ENCODE measurements around the gene TRIM75. TPM values are rescaled to one million over a fixed set of nuclear protein-coding genes. Genes with fewer than 3 reads are reported as not detected.

Gene TRIM75
- not detected for total RNA-seq

DNA sequence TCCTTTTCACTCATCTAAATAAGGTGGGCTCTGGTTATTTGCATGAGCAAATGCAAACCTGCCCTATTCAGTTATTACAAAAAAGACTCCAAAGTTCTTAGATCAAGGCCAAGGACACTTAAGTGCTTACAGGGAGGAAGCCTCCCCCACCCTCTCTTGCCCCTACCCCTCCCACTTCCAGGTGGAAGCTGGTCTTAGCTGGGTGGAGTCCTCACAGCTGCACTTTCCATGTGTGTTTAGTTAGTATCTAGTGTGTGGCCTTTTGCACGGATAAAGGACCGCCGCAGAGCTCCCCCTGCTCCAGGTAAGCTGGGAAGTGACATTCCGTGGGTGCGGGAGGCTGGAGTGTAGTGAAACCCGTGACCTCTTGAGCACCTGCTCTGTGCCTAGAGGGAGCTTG, at the start of gene TRIM75:
TRIM75 (plus strand) TSS at position 222 of the 400 bp plus-strand sequence. CDS start 5,282 bp downstream, outside the sequence.

DNA sequence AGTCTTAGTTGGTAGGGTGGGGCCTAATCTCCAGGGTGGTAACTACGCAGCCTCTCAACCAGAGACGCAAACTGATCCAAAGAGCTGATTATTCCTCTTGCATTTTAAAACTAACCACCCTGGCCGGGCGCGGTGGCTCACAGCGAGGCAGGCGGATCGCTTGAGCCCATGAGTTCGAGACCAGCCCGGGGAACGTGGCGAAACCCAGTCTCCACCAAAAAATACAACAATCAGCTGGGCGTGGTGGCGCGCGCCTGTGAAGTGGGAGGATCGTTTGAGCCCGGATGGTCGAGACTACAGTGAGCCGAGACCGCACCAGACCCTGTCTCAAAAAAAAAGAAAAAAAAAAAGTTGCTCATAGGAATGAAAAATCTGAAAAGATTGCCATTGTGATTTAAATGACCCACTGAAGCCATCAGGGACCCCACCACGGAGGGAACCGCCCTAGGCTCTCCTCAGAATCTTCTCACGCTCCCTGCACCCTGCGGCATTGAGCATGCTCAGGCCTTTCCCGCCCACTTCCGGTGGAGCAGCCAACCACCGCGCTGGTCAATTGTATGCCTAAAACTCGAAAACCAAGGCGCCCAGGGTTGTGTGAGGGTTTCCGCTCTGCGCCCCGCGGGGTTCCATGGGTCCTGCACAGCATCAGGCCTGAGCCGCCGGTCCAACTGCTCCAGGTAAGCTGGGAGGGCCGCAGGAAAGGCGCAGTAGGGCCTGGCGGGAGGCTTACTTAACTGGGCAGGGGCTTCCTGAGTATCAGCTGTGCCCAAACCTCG, 22.0 kb upstream of the TRIM75 start, which contains the start of gene TRIM60:
TRIM60 (plus strand) TSS at position 564 of the 776 bp plus-strand sequence. CDS start 8,074 bp downstream, outside the sequence.

Other genes starting within 250 kb of the TRIM75 start
- not detected for gene APELA, start 176.7 kb upstream of the TRIM75 start, total RNA-seq
- 1 to 10 TPM; 1.2 to 1.9 TPM for gene TRIM61, start 76.2 kb upstream of the TRIM75 start, total RNA-seq
- not detected for gene TRIM60, start 21.9 kb upstream of the TRIM75 start, total RNA-seq
- gene TMEM192, start 59.0 kb downstream of the TRIM75 start, total RNA-seq = 1 to 10 TPM; 8.8 to 9.7 TPM
- 10 to 100 TPM; 39.7 to 46.1 TPM for gene KLHL2, start 153.7 kb downstream of the TRIM75 start, total RNA-seq

All from activated naive CD4-positive, alpha-beta T cell treated with anti-CD3 and anti-CD28 coated beads, Interleukin-2, amount 10 ng/mL, durations not matched to agents 5 hours and 36 hours (primary cell).